ENCODE results near the gene PARP2. TPM values are rescaled to one million over a fixed set of nuclear protein-coding genes. Genes with fewer than 3 reads are reported as not detected.

The PARP2 gene
- total and polyA plus RNA-seq, 2 of the 8 experiments (the other 6 are each of a cell fraction or from before 2014, with no cell fraction given) = 27.7 to 41.7 TPM

- ChIA-PET CTCF (ENCODE audit: partially characterized antibody) (no interaction called here), POLR2A (ENCODE audit: partially characterized antibody) (interaction anchor here (0.6 to 0.7 kb wide), 2 partner anchors 15 to 58 kb away, joined by 3 to 4 read pairs; no protein-coding TSS in a partner anchor)
Observed at GRCh38 chr14:20397511-20397910, 54.1 kb downstream of the PARP2 start.

More at GRCh38 chr14:20397511-20397910, 54.1 kb downstream of the PARP2 start:
- Histone ChIP-seq H3K4ac (replicated peaks; ENCODE audit: insufficient read length, low read depth, low read length) (no peak overlapping the region), H3K79me1 (ENCODE audit: low read depth, low read length) (no peaks in the 10 kb centered on the region), H3K4me3 (ENCODE audit: extremely low read depth in 1 of 4, insufficient read depth in 2 of 4, low read depth in 3 of 4, low read length in 4 of 4) (no peak overlapping the region), H2BK5ac (ENCODE audit: low read depth, low read length) (no peak overlapping the region), H2AK5ac (ENCODE audit: low read depth, low read length) (no peak overlapping the region), H3K27me3 (replicated peaks in 1 of 4; ENCODE audit: control insufficient read depth in 3 of 4, extremely low read depth in 1 of 4, insufficient read depth in 3 of 4, low read length in 3 of 4) (no peaks in the 10 kb centered on the region), H3K9me3 (ENCODE audit: insufficient read depth in 2 of 2, low read depth in 1 of 2, low read length in 1 of 2) (no peaks in the 10 kb centered on the region), H3K79me2 (ENCODE audit: control insufficient read depth in 1 of 2, insufficient read depth in 2 of 2, low read length in 2 of 2) (no peaks in the 10 kb centered on the region), H4K20me1 (replicated peaks in 1 of 2; ENCODE audit: control insufficient read depth in 1 of 2, insufficient read depth in 2 of 2, low read length in 2 of 2) (no peaks in the 10 kb centered on the region), H2BK15ac (ENCODE audit: low read length) (no peak overlapping the region), H2BK120ac (replicated peaks; ENCODE audit: low read depth, low read length) (no peak overlapping the region), H2AFZ (ENCODE audit: low read length) (no peak overlapping the region), H2BK12ac (ENCODE audit: low read depth, low read length) (no peak overlapping the region), H3K27ac (ENCODE audit: low read depth, low read length) (no peak overlapping the region), H3K36me3 (ENCODE audit: control insufficient read depth in 2 of 4, insufficient read depth in 4 of 4, low read length in 3 of 4) (peaks cover 0 to 9% (median 4%) of the 10 kb centered on the region in 4 experiments; a peak in 2 of 8 replicates), H4K91ac (replicated peaks; ENCODE audit: insufficient read length, low read length) (no peak overlapping the region), H2BK20ac (ENCODE audit: low read length) (no peak overlapping the region), H4K8ac (ENCODE audit: extremely low read depth, insufficient read depth, low read length) (no peak overlapping the region), H3K18ac (ENCODE audit: extremely low read depth, low read length) (no peak overlapping the region), H4K5ac (ENCODE audit: insufficient read length, low read depth, low read length) (no peak overlapping the region), H3K23me2 (ENCODE audit: low read depth, low read length) (no peaks in the 10 kb centered on the region), H3K56ac (replicated peaks; ENCODE audit: insufficient read length, low read depth, low read length) (no peak overlapping the region), H3K4me1 (replicated peaks in 1 of 4; ENCODE audit: control insufficient read depth in 3 of 4, insufficient read depth in 4 of 4, low read length in 3 of 4) (no peaks in the 10 kb centered on the region), H3K4me2 (ENCODE audit: insufficient read depth in 1 of 2, low read depth in 2 of 2, low read length in 2 of 2) (no peak overlapping the region), H3K14ac (ENCODE audit: insufficient read length) (no peak overlapping the region), H3K9ac (replicated peaks in 1 of 4; ENCODE audit: extremely low read depth in 1 of 4, low read depth in 3 of 4, low read length in 3 of 4) (no peak overlapping the region), H3K23ac (ENCODE audit: insufficient read length) (no peak overlapping the region)
- FAIRE-seq = no peak
- 93% methylated on average over 3 of the region's 3 CpGs; no CpG with 5 or more reads in 1 of the 2 experiments for WGBS, 2 experiments (ENCODE audit: extremely low coverage in 1 of 2, insufficient coverage in 1 of 2, insufficient read length in 1 of 2, insufficient replicate concordance in 2 of 2, low coverage in 1 of 2, low lambda C conversion rate in 2 of 2, missing lambda C conversion rate in 1 of 2)
- DNase-seq (ENCODE audit: low read depth in 1 of 2, low spot score in 2 of 2) = no peak

Measured in H1 (cell line).